Measurements from ENCODE around the gene IRAK1BP1.

IRAK1BP1 gene

DNA sequence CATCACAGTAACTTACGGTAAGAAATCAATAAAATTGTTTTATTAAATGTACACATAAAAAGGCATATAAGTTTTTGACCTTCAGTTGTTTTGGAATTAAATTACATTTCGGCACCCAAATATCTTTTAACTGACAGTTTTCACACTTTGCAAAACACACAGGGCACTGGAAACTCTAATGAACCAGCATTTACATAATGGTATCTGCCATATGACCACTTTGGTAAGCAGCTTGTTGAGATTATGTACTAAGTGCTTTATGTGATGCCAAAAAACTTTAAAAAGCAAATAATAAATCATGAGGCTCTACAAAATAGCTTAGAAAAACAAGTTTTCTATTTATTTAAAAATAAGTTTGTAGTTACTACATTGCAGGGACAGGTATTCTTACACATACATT lies 68.2 kb downstream of the IRAK1BP1 start:
- TF ChIP-seq, protein P1, sequence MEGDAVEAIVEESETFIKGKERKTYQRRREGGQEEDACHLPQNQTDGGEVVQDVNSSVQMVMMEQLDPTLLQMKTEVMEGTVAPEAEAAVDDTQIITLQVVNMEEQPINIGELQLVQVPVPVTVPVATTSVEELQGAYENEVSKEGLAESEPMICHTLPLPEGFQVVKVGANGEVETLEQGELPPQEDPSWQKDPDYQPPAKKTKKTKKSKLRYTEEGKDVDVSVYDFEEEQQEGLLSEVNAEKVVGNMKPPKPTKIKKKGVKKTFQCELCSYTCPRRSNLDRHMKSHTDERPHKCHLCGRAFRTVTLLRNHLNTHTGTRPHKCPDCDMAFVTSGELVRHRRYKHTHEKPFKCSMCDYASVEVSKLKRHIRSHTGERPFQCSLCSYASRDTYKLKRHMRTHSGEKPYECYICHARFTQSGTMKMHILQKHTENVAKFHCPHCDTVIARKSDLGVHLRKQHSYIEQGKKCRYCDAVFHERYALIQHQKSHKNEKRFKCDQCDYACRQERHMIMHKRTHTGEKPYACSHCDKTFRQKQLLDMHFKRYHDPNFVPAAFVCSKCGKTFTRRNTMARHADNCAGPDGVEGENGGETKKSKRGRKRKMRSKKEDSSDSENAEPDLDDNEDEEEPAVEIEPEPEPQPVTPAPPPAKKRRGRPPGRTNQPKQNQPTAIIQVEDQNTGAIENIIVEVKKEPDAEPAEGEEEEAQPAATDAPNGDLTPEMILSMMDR (IDR thresholded peaks at IDR 0.05; ENCODE audit: borderline replicate concordance, control extremely low read depth, extremely low read depth, insufficient read depth, missing control alignments) = no peak
- in situ Hi-C loops (cut with MboI; ENCODE audit: low sequenced_read_pairs, unreplicated experiment) = no loop called here
- DNase-seq (ENCODE audit: low spot score) = no peak

GRCh38 chr6:78936515-78936914 lies 69.2 kb downstream of the IRAK1BP1 start:
- in situ Hi-C loops (cut with MboI; ENCODE audit: low sequenced_read_pairs, unreplicated experiment) = no loop called here
- no peak for DNase-seq (ENCODE audit: low spot score)
- TF ChIP-seq, protein P1 (IDR thresholded peaks at IDR 0.05; ENCODE audit: borderline replicate concordance, control extremely low read depth, extremely low read depth, insufficient read depth, missing control alignments) = no peak

DNA sequence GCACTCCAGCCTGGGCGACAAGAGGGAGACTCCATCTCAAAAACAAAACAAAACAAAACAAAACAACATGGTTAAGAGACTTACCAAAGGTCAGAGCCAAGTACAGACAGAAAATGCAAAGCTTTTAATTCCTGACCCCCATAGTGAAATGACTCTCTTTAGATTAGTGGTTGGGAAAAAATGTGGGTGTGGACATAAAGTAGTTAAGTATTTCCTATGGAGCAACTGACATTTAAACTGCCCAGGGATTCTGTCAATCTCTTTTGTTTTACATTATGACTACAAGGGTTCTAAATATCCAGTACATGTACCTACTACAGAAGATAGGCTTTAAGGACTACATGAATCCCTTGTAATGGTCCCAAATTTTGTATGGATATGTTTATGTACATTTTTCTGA lies 75.1 kb downstream of the IRAK1BP1 start:
- no peak for DNase-seq (ENCODE audit: low spot score)
- TF ChIP-seq, protein P1 (IDR thresholded peaks at IDR 0.05; ENCODE audit: borderline replicate concordance, control extremely low read depth, extremely low read depth, insufficient read depth, missing control alignments) = no peak
- in situ Hi-C loops (cut with MboI; ENCODE audit: low sequenced_read_pairs, unreplicated experiment) = no loop called here

DNA sequence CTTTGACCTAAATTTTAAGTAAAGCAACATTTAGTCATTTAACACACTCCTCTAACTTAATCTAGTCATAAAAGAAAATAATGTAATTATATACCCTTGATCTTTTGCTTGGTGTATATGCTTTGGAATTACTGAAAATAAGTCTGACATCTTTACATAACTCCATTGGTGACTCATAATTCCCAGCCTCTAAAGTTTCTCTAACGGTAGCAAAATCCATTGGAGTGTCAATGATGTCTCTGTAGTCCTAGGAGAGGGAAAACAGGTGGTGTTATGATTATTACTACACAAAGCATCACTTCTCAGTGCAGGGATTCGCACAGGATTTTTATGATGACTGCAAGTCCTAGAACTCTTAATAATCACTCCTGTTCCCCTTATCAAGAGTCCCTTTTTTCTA lies 80.2 kb downstream of the IRAK1BP1 start:
- in situ Hi-C loops (cut with MboI; ENCODE audit: low sequenced_read_pairs, unreplicated experiment) = no loop called here
- TF ChIP-seq, protein P1 (IDR thresholded peaks at IDR 0.05; ENCODE audit: borderline replicate concordance, control extremely low read depth, extremely low read depth, insufficient read depth, missing control alignments) = no peak

GRCh38 chr6:78947962-78948361 lies 80.6 kb downstream of the IRAK1BP1 start:
- in situ Hi-C loops (cut with MboI; ENCODE audit: low sequenced_read_pairs, unreplicated experiment) = no loop called here
- TF ChIP-seq, protein P1 (IDR thresholded peaks at IDR 0.05; ENCODE audit: borderline replicate concordance, control extremely low read depth, extremely low read depth, insufficient read depth, missing control alignments) = no peak

More for the DNA sequence above, 80.2 kb downstream of the IRAK1BP1 start:
- no peak for DNase-seq (ENCODE audit: low spot score)

DNA sequence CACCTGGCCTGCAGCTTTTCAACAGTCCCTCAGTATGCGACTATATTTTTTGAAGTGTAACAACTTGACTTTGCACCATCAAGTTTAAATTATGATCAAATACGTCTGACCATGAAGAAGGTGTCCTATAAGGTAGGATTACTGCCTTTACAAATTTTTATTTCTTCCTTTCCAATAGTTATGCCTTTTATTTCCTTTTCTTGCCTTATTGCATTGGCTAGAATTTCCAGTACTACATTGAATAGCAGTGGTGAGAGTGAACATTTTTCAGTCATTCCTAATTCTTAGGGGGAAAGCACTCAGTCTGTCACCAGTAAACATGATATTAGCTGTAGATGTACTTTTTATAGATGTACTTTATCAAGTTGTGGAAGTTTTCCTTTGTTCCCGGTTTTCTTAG lies 81.4 kb downstream of the IRAK1BP1 start:
- in situ Hi-C loops (cut with MboI; ENCODE audit: low sequenced_read_pairs, unreplicated experiment) = no loop called here
- DNase-seq (ENCODE audit: low spot score) = no peak
- TF ChIP-seq, protein P1 (IDR thresholded peaks at IDR 0.05; ENCODE audit: borderline replicate concordance, control extremely low read depth, extremely low read depth, insufficient read depth, missing control alignments) = no peak

More at GRCh38 chr6:78947962-78948361, 80.6 kb downstream of the IRAK1BP1 start:
- no peak for DNase-seq (ENCODE audit: low spot score)

- no peak for DNase-seq (ENCODE audit: low spot score)
- in situ Hi-C loops (cut with MboI; ENCODE audit: low sequenced_read_pairs, unreplicated experiment) = no loop called here
- TF ChIP-seq, protein P1 (IDR thresholded peaks at IDR 0.05; ENCODE audit: borderline replicate concordance, control extremely low read depth, extremely low read depth, insufficient read depth, missing control alignments) = no peak
Measured at GRCh38 chr6:78952362-78952761, 85.0 kb downstream of the IRAK1BP1 start.

Data from GM13976 (cell line).